SK-N-SH (cell line): Measurements from ENCODE around the gene EXOC1.

Experiments
- CTCF ChIP-seq: fragments of 200-600 bp; sonication (generic); IDR thresholded peaks from 2 replicates; pipeline ENCODE4 v1.6.1; 2017; ENCODE audit warnings: antibody characterized with exemption, mild to moderate bottlenecking, moderate library complexity
- EP300 ChIP-seq, 2 experiments: IDR thresholded peaks; 2 replicates each; pipeline versions ENCODE4 v1.4.0 to v1.6.1; 2012; ENCODE audit warnings: borderline replicate concordance in 1 of 2, low read depth in 1 of 2, low read length in 1 of 2
- JUND ChIP-seq: IDR thresholded peaks from 2 replicates; pipeline ENCODE4 v1.4.0; 2012
- MAX ChIP-seq: IDR thresholded peaks from 2 replicates; pipeline ENCODE4 v1.4.0; 2012; ENCODE audit warnings: low read depth
- PBX3 ChIP-seq: IDR thresholded peaks from 2 replicates; pipeline ENCODE4; 2012
- POLR2AphosphoS5 ChIP-seq: IDR thresholded peaks from 2 replicates; pipeline ENCODE4 v1.6.1; 2012; ENCODE audit warnings: low read depth, low read length
- RCOR1 ChIP-seq: fragments of 150-350 bp; IDR thresholded peaks from 2 replicates; pipeline ENCODE4 v1.6.1; 2017; ENCODE audit warnings: antibody characterized with exemption, low read length
- RXRA ChIP-seq: IDR thresholded peaks from 2 replicates; pipeline ENCODE4 v1.4.0; 2012; ENCODE audit warnings: low read depth, mild to moderate bottlenecking, borderline replicate concordance
- TCF12 ChIP-seq: IDR thresholded peaks from 2 replicates; pipeline ENCODE4 v1.4.0; 2012
- TF ChIP-seq, protein P1 (sequence below): IDR thresholded peaks from 2 replicates; pipeline ENCODE4 v1.4.0; 2012; ENCODE audit warnings: low read depth, borderline replicate concordance

DNA sequence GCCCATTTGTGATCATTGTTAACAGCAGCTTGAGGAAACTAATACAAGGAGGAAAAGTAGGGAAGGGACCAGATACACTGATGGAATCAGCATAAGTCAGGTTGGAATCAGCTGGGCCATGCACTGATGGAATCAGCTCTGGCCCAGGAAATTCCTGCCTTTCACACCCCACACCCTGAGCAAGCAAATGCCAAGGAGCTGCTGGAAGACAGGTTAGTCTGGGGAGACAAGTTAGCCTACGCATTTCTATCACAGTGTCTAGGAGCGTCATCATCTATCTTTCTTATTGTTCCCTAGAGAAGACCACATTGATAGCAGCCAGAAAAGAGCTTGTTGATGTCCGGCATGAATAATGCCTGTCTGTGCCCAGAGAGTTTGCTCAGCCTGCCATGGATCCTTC lies 79.1 kb downstream of the EXOC1 start:
- TF ChIP-seq CTCF (no peak), JUND (no peak), RXRA (no peak), POLR2AphosphoS5 (no peak), PBX3 (no peak), TCF12 (no peak), EP300 (IDR thresholded peaks at IDR 0.05; ENCODE audit: borderline replicate concordance in 1 of 2, low read depth in 1 of 2, low read length in 1 of 2) (no peak), RCOR1 (no peak), MAX (no peak)
- TF ChIP-seq, protein P1, sequence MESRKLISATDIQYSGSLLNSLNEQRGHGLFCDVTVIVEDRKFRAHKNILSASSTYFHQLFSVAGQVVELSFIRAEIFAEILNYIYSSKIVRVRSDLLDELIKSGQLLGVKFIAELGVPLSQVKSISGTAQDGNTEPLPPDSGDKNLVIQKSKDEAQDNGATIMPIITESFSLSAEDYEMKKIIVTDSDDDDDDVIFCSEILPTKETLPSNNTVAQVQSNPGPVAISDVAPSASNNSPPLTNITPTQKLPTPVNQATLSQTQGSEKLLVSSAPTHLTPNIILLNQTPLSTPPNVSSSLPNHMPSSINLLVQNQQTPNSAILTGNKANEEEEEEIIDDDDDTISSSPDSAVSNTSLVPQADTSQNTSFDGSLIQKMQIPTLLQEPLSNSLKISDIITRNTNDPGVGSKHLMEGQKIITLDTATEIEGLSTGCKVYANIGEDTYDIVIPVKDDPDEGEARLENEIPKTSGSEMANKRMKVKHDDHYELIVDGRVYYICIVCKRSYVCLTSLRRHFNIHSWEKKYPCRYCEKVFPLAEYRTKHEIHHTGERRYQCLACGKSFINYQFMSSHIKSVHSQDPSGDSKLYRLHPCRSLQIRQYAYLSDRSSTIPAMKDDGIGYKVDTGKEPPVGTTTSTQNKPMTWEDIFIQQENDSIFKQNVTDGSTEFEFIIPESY, result no peak
